Ascending aorta (tissue), 2 donors: ENCODE measurements around the gene AP2A2. TPM values are rescaled to one million over a fixed set of nuclear protein-coding genes. Genes with fewer than 3 reads are reported as not detected.

ENCODE experiments used
- DNase-seq, 2 donors: peaks; one replicate each; pipeline ENCODE4 v3.0.0-alpha.2; 2019; ENCODE audit warnings: low spot score in 2 of 2
- H3K27ac ChIP-seq, 2 donors: fragments of 200-600 bp; sonication (generic); one replicate each; pipeline ENCODE4 v1.5.1; 2016 to 2017; ENCODE audit warnings: mild to moderate bottlenecking in 1 of 2
- H3K27me3 ChIP-seq: fragments of 200-600 bp; sonication (generic); one replicate; pipeline ENCODE4 v1.5.1; 2017
- H3K36me3 ChIP-seq, 2 donors: fragments of 200-600 bp; sonication (generic); one replicate each; pipeline ENCODE4 v1.5.1; 2016
- H3K4me1 ChIP-seq, 2 donors: fragments of 200-600 bp; sonication (generic); one replicate each; pipeline ENCODE4 v1.5.1; 2016 to 2017; ENCODE audit warnings: mild to moderate bottlenecking in 1 of 2
- H3K4me3 ChIP-seq, 2 donors: fragments of 200-600 bp; sonication (generic); one replicate each; pipeline ENCODE4 v1.5.1; 2016 to 2017; ENCODE audit warnings: mild to moderate bottlenecking in 1 of 2
- H3K9me3 ChIP-seq, 2 donors: fragments of 200-600 bp; sonication (generic); one replicate each; pipeline ENCODE4 v1.5.1; 2016
- intact Hi-C: fragments of 100-400 bp; cut with DNase I; formaldehyde crosslinking; loops from one replicate; pipeline ENCODE4 v1.15.1; 2023
- total RNA-seq: library from RNA; depleted of rRNA; stranded (reverse); fragments of >200 nt; gene quantifications from one replicate; pipeline ENCODE4 v1.1.0, GENCODE V29; 2016
- TF ChIP-seq, protein P1 (sequence below), 3 experiments: fragments of 200-600 bp in 2 of 3; fragments of 450-650 bp in 1 of 3; sonication (generic) in 2 of 3; IDR thresholded peaks; one replicate each; pipeline ENCODE4 v1.5.1; 2016 to 2019; ENCODE audit warnings: antibody characterized with exemption in 3 of 3, mild to moderate bottlenecking in 1 of 3, moderate library complexity in 1 of 3

Gene AP2A2
- total RNA-seq, 1 donor from 2014 or later, result 118 TPM

DNA sequence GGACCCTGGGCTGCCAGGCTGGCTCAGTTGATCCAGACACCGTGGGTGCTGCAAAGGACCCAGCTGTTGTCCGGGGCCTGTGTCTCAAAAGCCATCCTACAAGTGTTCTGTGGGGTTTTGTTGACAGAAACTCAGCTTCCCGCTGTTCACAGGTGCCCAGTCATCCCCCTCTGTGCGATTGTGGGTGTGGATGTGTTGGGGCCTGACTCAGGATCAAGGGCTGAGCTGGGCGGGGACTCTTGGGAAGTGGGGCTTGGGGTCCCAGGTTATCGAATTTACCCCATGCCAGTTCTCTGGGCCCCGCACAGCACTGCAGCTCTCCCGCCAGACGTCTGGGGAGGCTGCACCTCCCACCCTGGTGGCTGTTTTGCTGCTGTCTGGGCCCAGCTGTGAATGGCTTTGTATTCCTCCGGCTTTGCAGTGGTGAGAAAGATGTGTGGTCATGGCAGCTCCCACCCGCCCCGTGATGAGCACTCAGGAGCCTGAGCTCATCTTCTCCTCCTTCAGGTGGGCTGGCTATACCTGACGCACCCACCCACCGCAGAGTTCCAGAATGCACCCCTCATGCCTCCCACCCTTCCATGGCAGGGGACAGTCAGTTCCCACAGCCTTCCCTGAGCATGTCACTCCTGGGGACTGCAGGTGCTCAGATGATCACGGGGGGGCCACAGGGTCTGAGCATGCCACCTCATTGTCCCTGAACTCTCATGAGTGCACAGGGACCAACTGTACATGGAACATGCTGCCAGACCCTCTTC, 3.6 kb upstream of the AP2A2 start:
- H3K4me3 ChIP-seq, result no peak overlapping the region
- H3K27me3 ChIP-seq, result no peaks in the 10 kb centered on the region
- no peak overlapping the region for H3K27ac ChIP-seq
- no peaks in the 10 kb centered on the region for H3K36me3 ChIP-seq
- H3K9me3 ChIP-seq, result no peaks in the 10 kb centered on the region
- intact Hi-C loops, result no loop called here
- H3K4me1 ChIP-seq, result peaks cover 0 to 7% of the 10 kb centered on the region in 2 donors
- TF ChIP-seq, protein P1, sequence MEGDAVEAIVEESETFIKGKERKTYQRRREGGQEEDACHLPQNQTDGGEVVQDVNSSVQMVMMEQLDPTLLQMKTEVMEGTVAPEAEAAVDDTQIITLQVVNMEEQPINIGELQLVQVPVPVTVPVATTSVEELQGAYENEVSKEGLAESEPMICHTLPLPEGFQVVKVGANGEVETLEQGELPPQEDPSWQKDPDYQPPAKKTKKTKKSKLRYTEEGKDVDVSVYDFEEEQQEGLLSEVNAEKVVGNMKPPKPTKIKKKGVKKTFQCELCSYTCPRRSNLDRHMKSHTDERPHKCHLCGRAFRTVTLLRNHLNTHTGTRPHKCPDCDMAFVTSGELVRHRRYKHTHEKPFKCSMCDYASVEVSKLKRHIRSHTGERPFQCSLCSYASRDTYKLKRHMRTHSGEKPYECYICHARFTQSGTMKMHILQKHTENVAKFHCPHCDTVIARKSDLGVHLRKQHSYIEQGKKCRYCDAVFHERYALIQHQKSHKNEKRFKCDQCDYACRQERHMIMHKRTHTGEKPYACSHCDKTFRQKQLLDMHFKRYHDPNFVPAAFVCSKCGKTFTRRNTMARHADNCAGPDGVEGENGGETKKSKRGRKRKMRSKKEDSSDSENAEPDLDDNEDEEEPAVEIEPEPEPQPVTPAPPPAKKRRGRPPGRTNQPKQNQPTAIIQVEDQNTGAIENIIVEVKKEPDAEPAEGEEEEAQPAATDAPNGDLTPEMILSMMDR (IDR thresholded peaks at IDR 0.05), result no peak
- no peak for DNase-seq

DNA sequence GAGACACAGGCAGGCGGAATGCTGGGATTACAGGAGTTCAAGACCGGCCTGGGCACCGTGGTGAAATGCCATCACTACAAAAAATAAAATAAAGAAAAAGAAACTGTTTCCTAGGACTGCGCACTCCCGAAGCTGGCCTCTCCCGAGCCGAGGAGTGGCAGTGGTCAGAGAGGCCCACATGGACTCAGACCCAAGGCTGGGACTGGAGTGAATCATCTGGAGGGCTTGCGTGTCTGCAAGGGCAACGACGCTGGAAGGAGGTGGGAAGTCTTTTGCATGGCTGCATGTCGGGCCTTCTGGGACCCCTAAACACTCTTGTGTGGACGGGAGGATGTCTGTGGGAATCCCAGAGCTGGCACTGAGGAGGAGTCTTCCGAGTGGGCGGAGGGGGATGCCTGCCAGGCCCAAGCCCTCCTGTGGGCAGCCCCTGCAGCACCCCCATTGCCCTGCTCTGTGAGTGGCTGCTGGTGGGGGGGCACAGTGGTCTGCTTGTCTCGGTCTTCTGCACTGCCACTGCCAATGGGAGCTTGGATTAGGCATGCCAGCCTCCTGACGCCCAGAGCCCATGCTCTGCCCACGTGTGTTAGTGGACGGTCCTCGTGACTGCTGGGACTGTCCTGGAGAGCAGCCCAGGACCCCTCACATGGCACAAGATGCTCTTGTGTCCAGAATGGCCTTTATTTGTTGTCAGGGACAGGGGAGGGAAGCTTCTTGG, 1.8 kb upstream of the AP2A2 start:
- intact Hi-C loops, result no loop called here
- DNase-seq, result no peak
- H3K27ac ChIP-seq, result peak overlapping the region in 1 of 2 donors; percentile 79

DNA sequence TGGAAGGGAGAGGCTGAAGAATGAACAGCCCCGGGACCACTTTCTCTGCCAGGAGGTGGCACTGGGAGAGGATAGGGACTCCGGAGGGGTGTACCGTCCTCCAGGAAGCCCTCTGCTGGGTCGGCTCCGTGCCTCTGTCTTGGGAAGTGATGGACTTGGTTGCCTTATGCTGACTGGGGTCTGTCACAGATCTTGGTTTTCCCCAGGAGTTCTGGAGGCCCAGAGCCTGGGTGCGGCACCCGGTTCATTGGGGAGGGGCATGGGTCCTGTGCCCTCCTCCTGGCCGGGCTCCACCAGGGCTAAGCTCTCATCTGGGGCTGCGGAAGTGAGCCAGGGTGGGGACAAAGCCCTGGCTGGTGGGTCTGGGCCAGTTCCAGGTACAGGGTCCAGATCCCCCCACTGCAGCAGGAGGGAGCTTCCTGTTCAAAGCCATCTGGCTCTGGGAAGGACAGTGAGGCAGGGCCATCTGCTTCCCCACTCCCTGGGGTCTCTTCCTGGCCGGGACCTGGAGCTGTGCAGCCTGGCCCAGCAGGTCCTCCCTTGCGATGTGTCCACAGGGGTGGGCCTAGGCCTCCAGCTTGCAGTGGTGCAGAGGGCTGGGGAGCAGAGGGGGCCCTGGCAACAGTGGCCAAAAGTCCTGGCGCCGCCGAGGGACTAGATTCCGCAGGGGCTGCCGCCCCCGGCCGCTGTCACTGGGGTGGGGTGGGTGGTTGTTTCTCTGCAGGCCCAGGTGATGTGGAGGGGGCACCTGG, 1.1 kb upstream of the AP2A2 start:
- TF ChIP-seq, protein P1 (IDR thresholded peaks at IDR 0.05), result no peak
- intact Hi-C loops, result loop anchor here (1.0 to 5.0 kb wide), 2 partner anchors 13 to 77 kb away; no protein-coding TSS in a partner anchor
- H3K4me3 ChIP-seq, result no peak overlapping the region
- no peak for DNase-seq
- peak overlapping the region; percentile 79 to 89 for H3K27ac ChIP-seq
- H3K9me3 ChIP-seq, result no peaks in the 10 kb centered on the region
- no peaks in the 10 kb centered on the region for H3K36me3 ChIP-seq
- H3K27me3 ChIP-seq, result no peaks in the 10 kb centered on the region
- H3K4me1 ChIP-seq, result peaks cover 0 to 15% of the 10 kb centered on the region in 2 donors

More for the DNA sequence above, 1.8 kb upstream of the AP2A2 start:
- peaks cover 0 to 15% of the 10 kb centered on the region in 2 donors for H3K4me1 ChIP-seq
- H3K9me3 ChIP-seq, result no peaks in the 10 kb centered on the region
- no peaks in the 10 kb centered on the region for H3K36me3 ChIP-seq
- H3K27me3 ChIP-seq, result no peaks in the 10 kb centered on the region
- TF ChIP-seq, protein P1 (IDR thresholded peaks at IDR 0.05), result no peak
- no peak overlapping the region for H3K4me3 ChIP-seq

DNA sequence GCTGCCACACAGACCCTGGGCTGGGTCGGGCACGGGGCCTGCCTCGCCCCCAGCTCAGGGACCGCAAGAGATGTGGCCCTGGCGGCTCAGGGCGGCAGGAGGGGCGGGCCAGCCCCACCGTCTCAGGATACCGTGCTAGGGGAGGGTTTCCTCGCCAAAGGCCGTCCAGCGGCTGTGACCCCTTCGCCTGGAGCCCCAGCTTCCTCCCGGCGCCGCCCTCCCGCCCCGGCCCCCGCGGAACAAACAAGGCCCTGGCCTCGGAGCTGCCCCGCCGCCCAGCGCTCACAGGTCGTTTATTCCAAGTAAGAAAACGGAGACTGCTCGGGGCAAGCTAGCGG, 543 bp upstream of the AP2A2 start:
- Histone ChIP-seq H3K27me3 (no peaks in the 10 kb centered on the region), H3K9me3 (no peaks in the 10 kb centered on the region), H3K4me3 (peak overlapping the region; percentile 82 to 100), H3K27ac (peak overlapping the region; percentile 79 to 89), H3K36me3 (no peaks in the 10 kb centered on the region), H3K4me1 (peaks cover 0 to 15% of the 10 kb centered on the region in 2 donors)
- TF ChIP-seq, protein P1 (IDR thresholded peaks at IDR 0.05), result no peak
- DNase-seq, result no peak
- intact Hi-C loops, result loop anchor here (1.0 to 5.0 kb wide), 2 partner anchors 14 to 78 kb away; no protein-coding TSS in a partner anchor

DNA sequence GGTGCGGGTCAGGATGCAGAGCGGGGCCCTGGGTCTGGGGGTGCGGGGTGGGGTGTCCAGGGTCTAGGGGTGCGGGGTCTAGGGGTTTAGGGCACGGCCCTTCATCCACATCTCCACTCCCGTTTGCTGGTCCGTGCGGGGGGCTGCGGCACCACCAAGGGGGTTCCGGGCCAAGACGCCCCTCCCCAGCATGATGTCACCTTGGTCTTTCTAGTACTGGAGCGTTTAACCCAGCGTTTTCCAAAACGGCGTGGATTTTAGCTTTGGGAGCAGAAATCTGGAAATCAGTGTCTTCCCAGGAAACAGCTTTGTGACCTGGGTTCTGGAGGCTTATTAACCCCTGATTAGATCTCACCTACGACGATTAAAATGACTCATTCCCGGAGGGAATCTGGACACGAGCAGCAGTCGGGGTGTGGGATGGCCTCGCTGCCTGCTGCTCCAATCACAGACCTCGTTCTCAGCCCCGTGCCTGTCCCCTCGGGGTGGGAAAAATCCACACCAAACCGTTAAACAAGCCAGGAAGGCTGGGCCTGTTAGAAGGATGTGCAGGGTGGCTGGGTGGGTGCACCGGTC, 759 bp downstream of the AP2A2 start:
- Histone ChIP-seq H3K9me3 (no peaks in the 10 kb centered on the region), H3K27ac (peak overlapping the region; percentile 86 to 89), H3K4me1 (peaks cover 5 to 15% of the 10 kb centered on the region in 2 donors), H3K27me3 (no peaks in the 10 kb centered on the region), H3K4me3 (peak overlapping the region; percentile 82 to 100), H3K36me3 (no peaks in the 10 kb centered on the region)
- intact Hi-C loops, result loop anchor here (5.0 kb wide), 1 partner anchor 79 kb away; no protein-coding TSS in a partner anchor
- TF ChIP-seq, protein P1 (IDR thresholded peaks at IDR 0.05), result no peak
- DNase-seq, result no peak
